Spleen (tissue), 7 donors: ENCODE results near the gene CEP131.

Experiments used
- POLR2A ChIP-seq, 3 donors: fragments of 450-650 bp; IDR thresholded peaks; one replicate each; pipeline ENCODE4 v1.5.1; 2017; ENCODE audit warnings: antibody characterized with exemption in 3 of 3, mild to moderate bottlenecking in 1 of 3
- POLR2AphosphoS5 ChIP-seq, 3 donors: sonication (generic); formaldehyde crosslinking; IDR thresholded peaks; one replicate each; pipeline ENCODE4 v1.5.1; 2017; ENCODE audit warnings: antibody characterized with exemption in 3 of 3
- TF ChIP-seq, protein P1 (sequence below), 11 experiments: fragments of 200-600 bp in 7 of 11; fragments of 450-650 bp in 4 of 11; sonication (generic) in 4 of 11; IDR thresholded peaks in 8 of 11; conservative IDR thresholded peaks in 3 of 11; 1 replicate in 7 of 11; 2 replicates in 4 of 11; pipeline versions ENCODE4 v1.4.0 to v1.8.0; 2016 to 2021; ENCODE audit warnings: antibody characterized with exemption in 11 of 11, inconsistent platforms in 4 of 11, mild to moderate bottlenecking in 1 of 11
- donor health status: DM: no; HTN: no; CAD: no; lungs with moderate emphysema.
- donor health status: DM: no; HTN: no; CAD: no.
- donor health status: DM: no; HTN: no; CAD: no.

- TF ChIP-seq, protein P1, sequence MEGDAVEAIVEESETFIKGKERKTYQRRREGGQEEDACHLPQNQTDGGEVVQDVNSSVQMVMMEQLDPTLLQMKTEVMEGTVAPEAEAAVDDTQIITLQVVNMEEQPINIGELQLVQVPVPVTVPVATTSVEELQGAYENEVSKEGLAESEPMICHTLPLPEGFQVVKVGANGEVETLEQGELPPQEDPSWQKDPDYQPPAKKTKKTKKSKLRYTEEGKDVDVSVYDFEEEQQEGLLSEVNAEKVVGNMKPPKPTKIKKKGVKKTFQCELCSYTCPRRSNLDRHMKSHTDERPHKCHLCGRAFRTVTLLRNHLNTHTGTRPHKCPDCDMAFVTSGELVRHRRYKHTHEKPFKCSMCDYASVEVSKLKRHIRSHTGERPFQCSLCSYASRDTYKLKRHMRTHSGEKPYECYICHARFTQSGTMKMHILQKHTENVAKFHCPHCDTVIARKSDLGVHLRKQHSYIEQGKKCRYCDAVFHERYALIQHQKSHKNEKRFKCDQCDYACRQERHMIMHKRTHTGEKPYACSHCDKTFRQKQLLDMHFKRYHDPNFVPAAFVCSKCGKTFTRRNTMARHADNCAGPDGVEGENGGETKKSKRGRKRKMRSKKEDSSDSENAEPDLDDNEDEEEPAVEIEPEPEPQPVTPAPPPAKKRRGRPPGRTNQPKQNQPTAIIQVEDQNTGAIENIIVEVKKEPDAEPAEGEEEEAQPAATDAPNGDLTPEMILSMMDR (IDR thresholded peaks at IDR 0.05 in 8 of 11, conservative IDR thresholded peaks at IDR 0.05 in 3 of 11) = no peak
- TF ChIP-seq POLR2A (IDR thresholded peaks at IDR 0.05) (no peak), POLR2AphosphoS5 (IDR thresholded peaks at IDR 0.05) (no peak)
Observed at GRCh38 chr17:81187120-81187519, 35.6 kb downstream of the CEP131 start.
